ENCODE results near the gene NAA10. TPM values are rescaled to one million over a fixed set of nuclear protein-coding genes. Genes with fewer than 3 reads are reported as not detected.

Gene NAA10
- total RNA-seq, 1 experiment from 2014 or later, result 216 TPM

DNA sequence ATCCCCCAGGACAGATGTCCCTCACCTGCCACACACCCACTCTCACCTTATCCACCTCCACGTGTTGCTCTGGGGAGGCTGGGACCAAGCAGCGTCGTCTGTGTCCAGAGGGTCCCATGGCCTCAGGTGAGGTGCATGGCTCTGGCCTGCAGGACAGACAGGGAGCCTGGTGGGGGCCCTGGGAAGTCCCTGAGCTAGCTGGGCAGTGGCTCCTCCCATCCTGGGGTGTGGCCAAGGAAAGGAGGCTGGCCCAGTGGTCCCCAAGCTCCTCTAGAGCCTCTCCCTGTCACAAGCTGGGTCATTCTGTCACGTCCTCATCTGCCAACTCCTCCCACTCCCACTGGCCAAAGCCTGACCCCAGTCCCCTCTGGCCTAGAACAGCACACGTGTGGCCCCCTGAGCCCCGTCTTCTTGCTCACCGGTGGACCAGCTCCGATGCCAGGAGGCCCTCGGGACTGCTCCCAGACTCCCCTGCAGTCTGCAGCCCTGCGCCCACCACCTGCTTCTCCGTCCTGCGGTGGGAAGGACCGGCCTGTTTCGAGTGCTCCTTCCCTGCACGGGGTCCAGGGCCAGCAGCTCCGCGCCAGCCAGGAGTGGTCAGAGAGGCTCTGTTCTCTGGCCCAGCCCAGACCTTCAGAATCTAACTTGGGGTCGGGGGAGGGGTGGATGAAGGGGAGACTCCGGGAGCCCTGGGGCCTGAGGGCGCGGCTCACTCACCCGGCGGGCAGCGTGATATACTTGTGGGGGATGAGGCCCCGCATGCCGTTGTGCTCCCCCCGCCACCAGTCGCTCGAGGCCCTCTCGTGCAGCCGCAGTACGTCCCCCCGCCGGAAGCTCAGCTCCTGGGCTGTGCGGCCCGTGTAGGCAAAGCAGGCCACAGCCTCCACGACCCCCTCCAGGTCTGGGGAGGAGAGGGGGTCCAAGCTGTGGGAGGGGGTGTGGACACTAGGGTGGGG lies 25.5 kb downstream of the NAA10 start:
- DNase-seq (ENCODE audit: low spot score), result no peak

DNA sequence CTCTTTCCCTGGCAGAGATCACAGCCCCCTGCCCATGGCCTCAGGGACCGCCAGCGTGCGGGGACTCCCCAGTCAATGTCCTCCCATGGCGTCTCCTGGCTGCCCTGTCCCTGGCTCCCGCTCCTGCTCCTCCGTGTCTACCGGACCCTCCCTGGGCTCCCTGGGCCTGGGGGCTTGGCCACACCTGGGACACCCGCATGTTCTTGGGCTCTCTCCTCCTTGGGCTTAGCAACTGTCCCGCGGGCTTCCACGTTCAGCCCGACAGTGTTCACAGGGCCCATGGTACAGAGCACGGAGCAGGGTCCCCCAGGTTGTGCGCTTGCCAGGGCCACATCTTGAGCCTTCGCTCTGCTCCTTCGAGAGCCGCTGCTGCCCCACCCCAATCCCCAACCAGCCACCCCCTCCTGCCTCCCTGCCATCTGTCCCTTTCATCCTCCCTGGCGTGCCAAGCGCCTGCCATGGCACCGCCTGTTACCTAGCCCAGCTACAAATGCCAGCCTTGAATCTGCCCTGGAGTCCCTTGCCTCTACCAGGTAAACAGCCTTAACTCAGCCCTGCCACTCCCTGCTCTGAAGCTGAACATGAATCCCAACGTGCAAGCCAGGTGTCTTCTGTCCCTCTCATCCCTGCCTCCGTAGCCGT lies 26.5 kb downstream of the NAA10 start:
- DNase-seq (ENCODE audit: low spot score), result no peak

DNA sequence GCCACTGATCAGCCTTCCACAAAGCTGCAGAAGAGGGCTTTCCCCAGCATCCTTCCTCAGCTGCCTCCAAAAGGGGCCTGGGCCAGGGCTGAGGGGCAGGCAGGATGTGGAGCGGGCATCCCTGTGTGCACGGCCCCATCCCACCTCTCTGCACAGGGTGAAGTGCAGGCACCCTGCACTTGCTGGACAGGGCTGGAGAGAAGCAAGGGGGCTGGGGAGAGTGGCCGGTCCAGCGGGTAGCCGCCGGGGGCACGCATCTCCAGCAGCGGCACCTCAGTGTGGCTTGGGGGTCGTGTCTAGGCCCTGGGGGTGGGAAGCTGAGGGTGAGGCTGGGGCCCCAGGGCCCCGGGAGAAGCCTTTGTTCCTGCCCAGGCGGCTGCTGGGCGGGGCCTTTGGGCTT lies 27.4 kb downstream of the NAA10 start:
- DNase-seq (ENCODE audit: low spot score), result no peak

DNA sequence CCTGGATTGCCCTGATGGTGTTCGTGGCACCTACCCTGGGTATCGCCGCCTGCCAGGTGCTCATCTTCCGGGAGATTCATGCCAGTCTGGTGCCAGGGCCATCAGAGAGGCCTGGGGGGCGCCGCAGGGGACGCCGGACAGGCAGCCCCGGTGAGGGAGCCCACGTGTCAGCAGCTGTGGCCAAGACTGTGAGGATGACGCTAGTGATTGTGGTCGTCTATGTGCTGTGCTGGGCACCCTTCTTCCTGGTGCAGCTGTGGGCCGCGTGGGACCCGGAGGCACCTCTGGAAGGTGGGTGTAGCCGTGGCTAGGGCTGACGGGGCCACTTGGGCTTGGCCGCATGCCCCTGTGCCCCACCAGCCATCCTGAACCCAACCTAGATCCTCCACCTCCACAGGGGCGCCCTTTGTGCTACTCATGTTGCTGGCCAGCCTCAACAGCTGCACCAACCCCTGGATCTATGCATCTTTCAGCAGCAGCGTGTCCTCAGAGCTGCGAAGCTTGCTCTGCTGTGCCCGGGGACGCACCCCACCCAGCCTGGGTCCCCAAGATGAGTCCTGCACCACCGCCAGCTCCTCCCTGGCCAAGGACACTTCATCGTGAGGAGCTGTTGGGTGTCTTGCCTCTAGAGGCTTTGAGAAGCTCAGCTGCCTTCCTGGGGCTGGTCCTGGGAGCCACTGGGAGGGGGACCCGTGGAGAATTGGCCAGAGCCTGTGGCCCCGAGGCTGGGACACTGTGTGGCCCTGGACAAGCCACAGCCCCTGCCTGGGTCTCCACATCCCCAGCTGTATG lies 28.5 kb downstream of the NAA10 start:
- DNase-seq (ENCODE audit: low spot score), result no peak

DNA sequence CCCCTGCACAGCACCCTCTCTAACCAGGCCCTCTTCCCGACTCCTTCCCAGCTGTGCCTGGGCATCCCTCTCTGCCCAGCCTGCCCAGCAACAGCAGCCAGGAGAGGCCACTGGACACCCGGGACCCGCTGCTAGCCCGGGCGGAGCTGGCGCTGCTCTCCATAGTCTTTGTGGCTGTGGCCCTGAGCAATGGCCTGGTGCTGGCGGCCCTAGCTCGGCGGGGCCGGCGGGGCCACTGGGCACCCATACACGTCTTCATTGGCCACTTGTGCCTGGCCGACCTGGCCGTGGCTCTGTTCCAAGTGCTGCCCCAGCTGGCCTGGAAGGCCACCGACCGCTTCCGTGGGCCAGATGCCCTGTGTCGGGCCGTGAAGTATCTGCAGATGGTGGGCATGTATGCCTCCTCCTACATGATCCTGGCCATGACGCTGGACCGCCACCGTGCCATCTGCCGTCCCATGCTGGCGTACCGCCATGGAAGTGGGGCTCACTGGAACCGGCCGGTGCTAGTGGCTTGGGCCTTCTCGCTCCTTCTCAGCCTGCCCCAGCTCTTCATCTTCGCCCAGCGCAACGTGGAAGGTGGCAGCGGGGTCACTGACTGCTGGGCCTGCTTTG lies 29.2 kb downstream of the NAA10 start:
- DNase-seq (ENCODE audit: low spot score), result no peak

DNA sequence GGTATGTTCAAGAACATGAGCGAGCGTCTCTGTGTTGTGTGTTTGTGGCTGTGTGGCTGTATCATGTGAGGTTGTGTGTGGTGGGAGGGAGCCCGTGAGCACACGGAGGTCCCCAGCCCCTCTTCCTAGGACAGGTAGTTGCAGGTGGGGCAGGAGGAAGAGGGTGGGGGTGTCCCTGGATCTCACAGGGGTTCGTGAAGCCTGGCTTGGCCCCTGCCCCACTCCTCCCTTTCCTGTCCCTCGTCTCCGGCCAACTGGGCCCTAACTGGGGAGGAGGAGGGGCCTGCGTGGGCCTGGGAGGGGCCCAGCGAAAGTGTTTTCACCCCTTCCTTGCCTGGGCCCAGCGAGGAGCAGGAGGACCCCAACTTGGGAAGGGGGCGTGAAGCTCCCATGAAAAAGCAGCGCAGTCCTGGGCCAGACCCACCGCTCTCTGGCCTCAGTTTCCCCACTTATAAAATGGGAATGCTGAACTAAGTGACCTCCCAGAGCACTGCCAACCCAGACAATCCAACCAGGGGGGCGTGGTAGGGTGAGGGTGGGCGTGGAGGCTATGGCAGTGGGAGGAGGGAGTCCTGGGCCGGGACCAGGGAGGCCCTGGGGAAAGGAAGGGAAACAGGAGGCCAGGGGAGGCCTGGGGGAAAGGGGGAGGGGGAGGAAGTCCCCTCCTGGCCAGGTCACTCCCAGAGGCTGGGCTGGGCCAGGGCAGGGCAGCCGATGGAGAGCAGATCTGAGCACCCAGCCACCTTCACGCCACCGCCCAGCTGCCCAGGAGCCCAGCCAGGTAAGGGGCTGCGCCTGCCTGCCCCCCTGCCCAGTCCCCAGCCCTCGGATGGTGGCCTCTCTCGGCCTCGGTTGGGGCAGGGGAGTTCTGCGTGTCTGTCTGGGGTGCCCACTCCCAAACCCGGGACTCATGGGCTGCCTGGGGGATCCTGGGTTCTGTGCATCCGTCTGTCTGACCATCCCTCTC lies 30.6 kb downstream of the NAA10 start, which contains the start of gene AVPR2:
Gene AVPR2 (plus strand): TSS at position 683 of the 967 bp plus-strand sequence. CDS start 473 bp downstream, outside the sequence.
- no peak for DNase-seq (ENCODE audit: low spot score)

DNA sequence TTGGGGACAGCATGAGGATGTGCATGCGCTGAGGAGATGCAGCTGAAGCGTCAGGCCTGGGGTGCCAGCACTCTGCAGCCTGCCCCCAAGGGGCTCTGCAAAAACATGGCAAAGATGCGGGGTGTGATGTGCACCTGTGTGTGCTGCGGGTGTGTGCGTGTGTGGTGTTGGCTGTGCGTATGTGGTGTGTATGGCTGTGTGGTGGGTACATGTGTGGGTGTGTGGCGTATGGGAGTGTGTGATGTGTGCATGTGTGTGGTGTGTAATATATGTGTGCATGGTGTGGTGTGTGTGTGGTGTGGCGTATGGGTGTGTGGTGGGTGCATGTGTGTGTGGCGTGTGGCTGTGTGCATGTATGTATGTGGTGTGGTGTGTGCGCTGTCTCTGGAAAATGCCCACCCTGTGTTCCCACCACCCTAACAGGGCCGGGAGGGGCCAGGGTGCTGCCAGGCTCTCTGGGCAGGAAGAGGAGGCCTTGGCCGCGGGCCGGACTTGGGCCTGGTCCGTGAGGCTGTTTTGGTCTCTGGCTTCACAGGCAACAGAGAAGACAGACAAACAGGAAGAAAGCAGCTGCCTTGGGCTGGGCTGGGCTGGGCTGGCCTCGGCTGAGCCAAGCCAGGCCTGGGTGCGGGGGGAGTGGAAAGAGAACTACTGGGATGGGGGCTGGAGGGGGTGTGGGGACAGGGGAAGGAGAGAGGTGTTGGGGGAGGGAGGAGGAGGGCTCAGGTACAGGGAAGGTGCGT lies 31.4 kb downstream of the NAA10 start:
- no peak for DNase-seq (ENCODE audit: low spot score)

DNA sequence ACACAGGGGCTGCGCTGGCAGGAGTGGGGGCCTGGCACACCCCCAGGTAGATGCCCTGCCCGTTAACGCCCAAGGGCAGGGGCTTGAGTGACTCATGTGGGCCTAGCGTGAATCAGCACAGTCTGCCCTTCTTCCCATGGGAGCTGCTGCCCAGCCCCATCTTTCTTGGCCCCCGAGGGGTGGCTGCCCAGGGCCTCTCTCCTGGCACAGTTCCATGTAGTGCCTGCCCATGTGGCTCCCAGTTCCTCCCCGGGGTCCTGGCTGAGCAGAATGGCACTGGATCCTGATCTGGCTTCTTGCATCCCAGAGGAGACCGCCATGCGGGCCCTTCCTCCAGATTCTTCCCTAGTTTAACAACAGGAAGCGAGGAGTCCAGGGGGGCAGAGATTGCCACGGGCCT lies 32.5 kb downstream of the NAA10 start:
- peak; percentile 29 for DNase-seq (ENCODE audit: low spot score)

DNA sequence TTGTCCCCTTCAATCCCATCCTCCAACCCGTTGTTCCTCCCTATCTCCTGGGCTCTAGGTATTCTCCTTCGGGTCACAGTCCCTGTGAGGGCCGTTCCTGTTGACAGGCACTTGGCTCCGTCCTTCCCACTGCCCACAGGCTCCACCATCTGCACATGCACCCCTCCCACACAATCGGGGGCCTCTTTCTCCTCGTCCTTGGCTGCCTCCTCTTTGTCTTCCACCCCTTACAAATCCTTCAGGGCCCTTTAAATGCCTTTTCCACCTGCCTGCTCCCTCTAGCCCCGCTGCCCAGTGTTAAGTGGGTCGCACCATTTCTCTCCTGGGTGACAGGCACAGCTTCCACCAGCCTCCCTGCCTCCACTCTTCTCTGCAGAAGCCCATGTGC lies 33.1 kb downstream of the NAA10 start:
- no peak for DNase-seq (ENCODE audit: low spot score)

DNA sequence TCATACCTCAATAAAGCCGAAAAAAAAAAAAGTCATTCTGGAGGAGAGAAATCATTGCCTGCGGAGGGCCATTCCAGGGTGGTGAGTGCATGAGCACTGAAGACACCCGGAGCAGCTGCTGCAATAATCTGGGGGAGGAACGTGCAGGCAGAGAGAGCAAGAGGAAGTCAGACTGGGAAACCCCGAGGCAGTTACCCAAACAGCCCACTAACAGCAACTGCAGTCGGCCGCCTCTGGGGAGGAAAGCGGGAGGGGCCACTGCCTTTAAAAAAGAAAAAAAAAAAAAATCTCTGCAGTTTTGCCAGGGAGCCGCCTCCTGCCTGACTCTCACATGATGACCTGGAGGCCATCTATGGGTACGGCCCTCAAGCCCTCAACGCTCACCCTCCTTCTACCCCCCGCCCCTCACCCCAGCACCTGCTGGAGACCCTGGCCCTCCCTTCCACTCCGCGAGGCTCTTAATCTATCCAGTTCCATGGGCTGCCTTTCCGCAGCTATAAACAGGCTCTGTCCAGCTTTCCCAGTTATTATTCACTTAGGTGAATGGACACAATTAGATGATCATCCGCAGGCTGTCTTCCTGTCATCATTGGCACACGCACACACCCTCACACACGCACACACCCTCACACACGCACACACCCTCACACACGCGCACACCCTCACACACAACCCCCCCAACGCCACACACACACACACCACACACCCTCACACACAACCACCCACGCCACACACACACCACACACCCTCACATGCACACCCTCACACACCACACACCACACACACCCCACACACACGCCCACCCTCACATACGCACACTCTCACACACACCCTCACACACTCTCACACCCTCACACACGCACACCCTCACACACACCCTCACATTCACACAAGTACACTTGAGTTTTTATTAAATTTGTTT lies 33.7 kb downstream of the NAA10 start:
- peak; percentile 86 for DNase-seq (ENCODE audit: low spot score)

DNA sequence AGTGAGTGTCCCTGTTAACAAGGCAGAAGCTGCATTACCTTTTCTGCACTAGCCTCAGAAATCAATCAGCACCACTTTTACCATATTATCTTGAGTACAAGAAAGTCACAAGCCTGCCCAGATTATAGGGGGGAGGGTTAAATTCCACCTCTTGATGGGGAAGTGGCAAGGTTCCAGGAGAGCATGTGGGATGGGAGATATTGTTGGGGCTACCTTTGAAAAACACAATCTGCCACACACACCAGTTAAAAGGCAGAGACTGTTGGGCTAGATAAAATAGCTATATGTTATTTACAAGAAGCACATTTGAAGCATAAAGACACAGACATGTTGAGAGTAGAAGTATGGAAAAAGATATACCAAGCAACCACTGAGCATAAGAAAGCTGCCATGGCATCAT lies 36.9 kb downstream of the NAA10 start:
- DNase-seq (ENCODE audit: low spot score), result no peak

DNA sequence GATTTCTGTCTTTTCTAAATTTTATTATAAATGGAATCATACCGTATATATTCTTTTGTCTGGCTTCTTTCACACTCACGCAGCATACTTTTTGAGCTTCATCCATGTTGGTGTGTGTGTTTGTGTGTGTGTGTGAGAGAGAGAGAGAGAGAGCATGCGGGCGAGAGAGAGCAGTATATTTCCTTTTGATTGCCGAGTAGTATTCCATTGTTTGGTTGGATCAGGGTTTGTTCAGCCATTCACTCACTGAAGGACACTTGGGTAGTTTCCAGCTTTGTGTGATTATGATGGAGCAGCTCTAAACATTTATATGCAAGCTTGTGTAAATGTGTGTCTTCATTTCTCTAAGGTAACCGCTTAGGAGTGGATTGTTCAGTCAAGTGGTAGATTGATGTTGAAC lies 45.7 kb downstream of the NAA10 start:
- no peak for DNase-seq (ENCODE audit: low spot score)

DNA sequence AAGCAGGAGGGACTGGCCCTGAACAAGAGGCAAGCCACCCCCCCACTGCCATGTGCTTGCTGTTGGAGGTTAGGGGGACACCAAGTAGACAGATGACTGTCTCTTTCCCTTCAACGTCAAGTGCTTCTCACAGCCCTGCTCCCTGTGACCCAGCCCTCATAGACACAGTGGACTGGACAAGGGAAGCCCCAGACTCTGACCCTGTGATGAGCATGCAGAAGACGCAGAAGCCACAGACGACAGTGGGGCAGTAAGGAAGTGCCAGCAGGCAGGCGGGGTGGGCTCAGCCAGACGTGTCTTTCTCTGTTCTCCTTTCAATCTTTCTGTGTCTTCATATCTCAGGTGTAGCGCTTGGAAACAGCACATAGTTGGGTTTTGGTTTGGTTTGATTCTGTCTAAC lies 46.5 kb downstream of the NAA10 start:
- DNase-seq (ENCODE audit: low spot score), result no peak

DNA sequence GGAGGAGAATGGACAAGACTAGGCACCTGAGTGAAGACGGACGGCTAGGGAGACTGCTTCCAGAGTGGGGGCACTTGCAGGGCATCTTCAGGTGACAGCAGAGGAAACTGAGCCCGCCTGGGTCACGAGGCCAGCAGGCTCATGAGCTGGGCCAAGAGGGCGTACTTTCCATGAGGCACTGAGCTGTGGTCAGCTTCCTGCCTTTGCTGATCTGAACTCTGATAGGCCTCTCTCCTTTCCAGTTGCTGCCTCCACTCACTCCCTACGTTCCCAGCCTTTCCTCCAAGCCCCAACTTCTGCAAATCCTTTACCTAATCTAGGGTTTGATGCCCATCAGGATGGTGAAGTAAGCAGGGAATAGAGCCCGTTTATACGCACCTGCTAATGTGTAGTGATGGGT lies 47.5 kb downstream of the NAA10 start:
- DNase-seq (ENCODE audit: low spot score), result no peak

DNA sequence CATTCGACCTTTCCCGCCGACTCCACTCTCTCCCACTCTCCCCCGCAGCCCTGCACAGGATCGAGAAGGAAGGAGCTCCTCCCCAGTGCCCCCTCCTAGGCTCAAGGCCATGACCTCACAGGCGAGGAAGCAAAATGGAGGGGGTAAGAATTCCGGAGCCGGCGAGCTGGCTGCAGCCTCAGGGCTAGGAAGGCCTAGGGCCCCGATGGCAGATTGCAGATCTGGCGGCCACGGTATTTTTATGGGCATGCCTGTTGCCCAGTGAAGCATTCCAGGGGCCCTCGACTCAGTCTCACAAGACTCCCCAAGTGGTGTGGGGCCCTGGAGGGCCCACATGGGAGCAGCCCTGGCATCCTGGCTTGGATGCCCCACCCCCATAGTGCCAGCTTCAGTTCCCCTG lies 47.9 kb downstream of the NAA10 start:
- DNase-seq (ENCODE audit: low spot score), result no peak

DNA sequence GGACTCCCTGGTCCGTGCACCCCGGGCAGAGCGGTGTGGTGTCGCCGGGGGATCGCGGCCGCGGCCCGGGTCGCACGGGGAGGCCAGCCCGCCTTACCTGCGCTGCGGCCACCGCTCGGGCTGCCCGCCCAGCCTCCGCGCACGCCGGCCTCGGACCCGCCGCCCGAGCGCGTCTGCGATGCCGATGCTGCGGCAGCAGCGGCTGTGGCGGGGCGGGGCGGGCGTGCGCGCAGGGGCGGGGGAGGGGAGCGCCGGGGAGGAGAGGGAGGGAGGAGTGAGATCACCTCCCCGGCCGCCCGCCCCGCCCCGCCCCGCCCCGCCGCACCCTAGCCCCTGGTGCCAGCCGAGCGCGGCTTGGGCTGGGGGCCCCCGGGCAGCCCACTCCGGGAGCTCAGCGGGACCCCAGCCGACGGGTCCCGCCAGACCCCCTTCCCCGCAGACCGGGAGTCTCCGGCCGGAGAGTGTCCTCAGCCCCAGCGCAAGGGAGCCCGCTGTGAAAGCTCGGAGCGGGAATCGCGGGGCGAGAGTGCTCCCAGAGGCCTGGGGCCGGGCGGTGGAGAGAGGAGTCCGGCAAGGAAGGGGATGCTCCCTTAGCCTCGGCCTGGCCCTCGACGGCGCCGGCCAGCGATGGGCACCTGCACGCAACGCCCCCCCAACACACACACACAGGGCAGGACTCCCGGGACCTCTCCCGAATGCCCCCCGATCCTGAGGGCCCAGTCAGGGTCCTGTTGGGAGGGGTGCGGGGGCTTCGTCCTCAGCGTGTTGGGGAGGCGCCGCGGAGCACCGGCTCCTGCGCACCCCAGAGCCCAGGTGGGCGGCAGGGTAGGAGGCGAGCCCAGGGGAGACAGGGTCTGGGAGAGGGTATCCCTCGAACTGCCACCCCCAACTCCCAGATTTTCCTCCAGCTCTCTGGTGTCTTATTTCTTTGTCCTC lies 48.6 kb downstream of the NAA10 start, which contains the start of gene L1CAM:
Gene L1CAM (minus strand): TSS at position 206 of the 936 bp plus-strand sequence. CDS start 10,337 bp downstream, outside the sequence.
- no peak for DNase-seq (ENCODE audit: low spot score)

DNA sequence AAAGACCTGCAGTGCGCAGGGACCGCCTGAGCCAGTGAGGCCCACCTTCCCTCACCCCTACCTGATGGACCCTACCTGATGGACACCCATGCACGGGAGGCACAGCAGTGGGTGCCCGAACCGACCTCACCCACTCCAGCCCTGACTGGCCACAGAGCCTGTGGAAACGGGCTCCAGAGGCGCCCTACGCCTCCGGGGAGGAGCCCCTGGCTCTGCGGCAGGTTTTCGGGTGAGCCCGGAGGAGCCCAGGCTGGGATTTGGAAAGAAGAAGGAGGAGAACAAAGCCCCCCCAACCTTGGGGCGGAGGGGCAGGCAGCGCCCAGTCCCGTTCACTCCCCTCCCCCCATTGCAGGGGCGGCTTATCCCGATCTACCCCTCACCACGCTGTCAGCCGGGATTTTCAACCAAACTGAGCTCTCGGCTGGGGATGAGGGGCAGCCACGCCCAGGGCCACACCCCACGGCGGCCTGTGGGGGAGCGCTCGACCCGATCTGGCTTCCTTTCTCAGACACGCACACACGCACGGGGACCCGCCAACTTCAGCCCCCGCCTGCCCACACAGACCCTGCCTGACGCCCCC lies 49.5 kb downstream of the NAA10 start:
- DNase-seq (ENCODE audit: low spot score), result no peak
